ENCODE results near the gene NR4A1. TPM values are rescaled to one million over a fixed set of nuclear protein-coding genes. Genes with fewer than 3 reads are reported as not detected.

The NR4A1 gene
- total RNA-seq, 1 donor from 2014 or later = 24.2 TPM

DNA sequence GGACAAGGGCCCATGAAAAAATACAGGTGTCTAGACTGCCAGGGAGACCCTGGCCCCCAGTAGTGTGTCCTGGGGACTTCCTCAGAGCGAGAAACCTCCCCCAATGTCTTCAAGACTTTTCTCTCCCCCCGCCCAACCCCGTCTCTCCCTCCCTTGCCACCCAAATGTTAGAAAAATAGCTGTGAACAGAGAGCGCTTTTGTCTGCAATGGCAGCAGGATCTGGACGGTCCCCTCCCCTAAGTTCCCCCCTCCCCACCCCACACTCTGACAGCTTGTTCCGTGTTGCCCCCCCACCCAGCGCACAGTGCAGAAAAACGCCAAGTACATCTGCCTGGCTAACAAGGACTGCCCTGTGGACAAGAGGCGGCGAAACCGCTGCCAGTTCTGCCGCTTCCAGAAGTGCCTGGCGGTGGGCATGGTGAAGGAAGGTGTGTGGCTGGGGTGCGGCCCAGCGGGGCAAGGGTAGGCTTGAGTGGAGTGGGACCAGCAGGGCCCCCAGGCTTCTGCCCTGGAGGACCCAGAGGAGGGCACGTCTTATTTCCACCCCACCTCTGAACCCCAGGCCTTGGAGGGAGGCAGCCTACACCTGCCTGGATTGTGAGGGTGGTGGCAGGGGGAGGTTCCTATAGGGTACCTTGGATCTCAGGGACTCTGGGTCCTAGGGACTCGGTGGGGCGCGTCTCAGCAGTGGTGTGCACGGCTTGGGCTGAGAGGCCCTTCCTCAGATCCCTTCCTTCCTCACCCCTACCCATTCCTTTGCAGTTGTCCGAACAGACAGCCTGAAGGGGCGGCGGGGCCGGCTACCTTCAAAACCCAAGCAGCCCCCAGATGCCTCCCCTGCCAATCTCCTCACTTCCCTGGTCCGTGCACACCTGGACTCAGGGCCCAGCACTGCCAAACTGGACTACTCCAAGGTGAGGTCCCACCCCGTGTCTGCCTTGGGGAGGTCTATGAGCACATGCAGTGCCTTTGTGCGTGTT, 4.8 kb downstream of the NR4A1 start:
- ATAC-seq (ENCODE audit: low read depth) (no peak), DNase-seq (no peak)
- ChIA-PET POLR2A (interaction anchor here (1.0 to 1.2 kb wide), 2 partner anchors 17 to 49 kb away, joined by 3 to 4 read pairs; partner anchors contain the start of gene TAMALIN), CTCF (interaction anchor here (1.1 to 1.9 kb wide), 2 partner anchors 23 to 31 kb away, joined by 3 to 7 read pairs; no protein-coding TSS in a partner anchor)
- no peaks in the 10 kb centered on the region for H3K9me3 Mint-ChIP-seq
- no peak overlapping the region for H3K27ac Mint-ChIP-seq
- intact Hi-C loops (cut with micrococcal nuclease) = no loop called here
- no peaks in the 10 kb centered on the region for H3K27me3 Mint-ChIP-seq
- no peak for TF ChIP-seq CTCF (IDR thresholded peaks at IDR 0.05)
- peaks cover 25% of the 10 kb centered on the region for H3K4me1 Mint-ChIP-seq
- peaks cover 65% of the 10 kb centered on the region for H3K36me3 Mint-ChIP-seq (ENCODE audit: low read depth)
- H3K4me3 Mint-ChIP-seq = no peak overlapping the region

DNA sequence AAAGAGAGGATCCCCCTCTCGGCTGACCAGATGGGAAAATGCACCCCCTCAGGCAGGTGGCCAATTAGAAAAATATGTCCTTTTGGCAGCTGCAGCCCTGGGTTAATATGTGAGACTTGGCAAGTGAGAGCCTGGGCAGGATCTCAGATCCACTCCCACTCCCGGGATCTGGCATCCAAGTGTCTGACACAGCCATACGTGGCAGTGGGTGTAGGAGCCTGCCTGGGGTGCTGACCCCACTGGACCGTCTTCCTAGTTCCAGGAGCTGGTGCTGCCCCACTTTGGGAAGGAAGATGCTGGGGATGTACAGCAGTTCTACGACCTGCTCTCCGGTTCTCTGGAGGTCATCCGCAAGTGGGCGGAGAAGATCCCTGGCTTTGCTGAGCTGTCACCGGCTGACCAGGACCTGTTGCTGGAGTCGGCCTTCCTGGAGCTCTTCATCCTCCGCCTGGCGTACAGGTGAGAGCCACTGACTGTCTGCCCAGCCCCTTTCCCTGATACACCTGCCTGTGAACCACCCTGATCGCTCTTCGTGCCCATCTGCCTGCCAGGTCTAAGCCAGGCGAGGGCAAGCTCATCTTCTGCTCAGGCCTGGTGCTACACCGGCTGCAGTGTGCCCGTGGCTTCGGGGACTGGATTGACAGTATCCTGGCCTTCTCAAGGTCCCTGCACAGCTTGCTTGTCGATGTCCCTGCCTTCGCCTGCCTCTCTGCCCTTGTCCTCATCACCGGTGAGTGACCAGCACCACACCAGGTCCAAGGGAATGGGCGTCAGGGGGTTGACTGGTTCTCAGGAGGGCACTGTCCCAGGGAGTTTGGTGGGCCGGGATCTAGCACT, 5.8 kb downstream of the NR4A1 start:
- no peak for ATAC-seq (ENCODE audit: low read depth)
- H3K36me3 Mint-ChIP-seq (ENCODE audit: low read depth) = peaks cover 60% of the 10 kb centered on the region
- peaks cover 17% of the 10 kb centered on the region for H3K4me1 Mint-ChIP-seq

GRCh38 chr12:52057638-52058576, 6.7 kb downstream of the NR4A1 start:
- Mint-ChIP-seq H3K9me3 (no peaks in the 10 kb centered on the region), H3K4me3 (no peak overlapping the region), H3K4me1 (peaks cover 8% of the 10 kb centered on the region), H3K27me3 (no peaks in the 10 kb centered on the region), H3K36me3 (ENCODE audit: low read depth) (peaks cover 54% of the 10 kb centered on the region), H3K27ac (no peak overlapping the region)
- intact Hi-C loops (cut with micrococcal nuclease) = no loop called here
- POLR2A ChIA-PET = no interaction called here
- CTCF ChIA-PET = no interaction called here
- ATAC-seq (ENCODE audit: low read depth) = no peak
- no peak for TF ChIP-seq CTCF (IDR thresholded peaks at IDR 0.05)
- no peak for DNase-seq

More for the DNA sequence above, 5.8 kb downstream of the NR4A1 start:
- H3K27me3 Mint-ChIP-seq = no peaks in the 10 kb centered on the region
- H3K27ac Mint-ChIP-seq = no peak overlapping the region
- CTCF ChIA-PET = no interaction called here
- intact Hi-C loops (cut with micrococcal nuclease) = no loop called here
- DNase-seq = no peak
- H3K9me3 Mint-ChIP-seq = no peaks in the 10 kb centered on the region
- no peak overlapping the region for H3K4me3 Mint-ChIP-seq
- TF ChIP-seq CTCF (IDR thresholded peaks at IDR 0.05) = no peak
- POLR2A ChIA-PET = interaction anchor here (1.0 to 1.2 kb wide), 2 partner anchors 18 to 50 kb away, joined by 3 to 4 read pairs; partner anchors contain the start of gene TAMALIN

GRCh38 chr12:52058631-52059361, 7.6 kb downstream of the NR4A1 start:
- H3K4me3 Mint-ChIP-seq = no peak overlapping the region
- no peaks in the 10 kb centered on the region for H3K9me3 Mint-ChIP-seq
- ChIA-PET POLR2A (interaction anchor here (1.1 to 1.6 kb wide), 2 partner anchors 11 to 33 kb away, joined by 3 to 6 read pairs; partner anchors contain the start of gene ATG101), CTCF (interaction anchor here (2.9 kb wide), 1 partner anchor 33 kb away, joined by 16 read pairs; no protein-coding TSS in a partner anchor)
- intact Hi-C loops (cut with micrococcal nuclease) = no loop called here
- H3K4me1 Mint-ChIP-seq = peaks cover 2% of the 10 kb centered on the region
- H3K27ac Mint-ChIP-seq = no peak overlapping the region
- TF ChIP-seq CTCF (IDR thresholded peaks at IDR 0.05) = no peak
- no peaks in the 10 kb centered on the region for H3K27me3 Mint-ChIP-seq
- ATAC-seq (ENCODE audit: low read depth) (no peak), DNase-seq (no peak)
- H3K36me3 Mint-ChIP-seq (ENCODE audit: low read depth) = peaks cover 54% of the 10 kb centered on the region
